NCI-H345 treated with DMSO at 0.1 percent for 48 hours (cell line): ENCODE measurements around the gene GARIN5A.

Experiments used
- DNase-seq: peaks from one replicate; lab custom pipeline; 2025; ENCODE audit not compliant: unreplicated experiment; lab: John Stamatoyannopoulos, UW

GARIN5A gene

GRCh38 chr19:50435627-50436026 is 41.0 kb downstream of the GARIN5A start:
- no peak for DNase-seq

DNA sequence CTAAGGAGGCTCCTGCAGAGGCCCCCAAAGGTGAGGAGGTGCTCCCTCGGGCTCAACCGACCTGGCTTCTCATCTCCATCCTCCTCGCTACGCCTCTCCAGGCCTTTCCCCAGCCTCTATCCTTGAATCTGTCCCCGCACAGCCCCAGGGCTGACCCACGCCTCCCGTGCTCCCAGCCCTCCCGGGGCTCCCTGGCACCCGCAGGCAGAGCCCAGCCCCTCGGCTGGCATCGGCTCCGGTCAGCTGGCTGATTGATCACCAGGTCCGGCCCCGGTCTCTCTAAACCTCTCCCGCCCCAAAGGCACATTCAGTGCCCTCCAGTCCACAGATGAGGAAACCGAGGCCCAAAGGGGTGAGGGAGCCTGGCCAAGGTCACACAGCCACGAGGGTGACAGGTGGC is 41.4 kb downstream of the GARIN5A start:
- no peak for DNase-seq

DNA sequence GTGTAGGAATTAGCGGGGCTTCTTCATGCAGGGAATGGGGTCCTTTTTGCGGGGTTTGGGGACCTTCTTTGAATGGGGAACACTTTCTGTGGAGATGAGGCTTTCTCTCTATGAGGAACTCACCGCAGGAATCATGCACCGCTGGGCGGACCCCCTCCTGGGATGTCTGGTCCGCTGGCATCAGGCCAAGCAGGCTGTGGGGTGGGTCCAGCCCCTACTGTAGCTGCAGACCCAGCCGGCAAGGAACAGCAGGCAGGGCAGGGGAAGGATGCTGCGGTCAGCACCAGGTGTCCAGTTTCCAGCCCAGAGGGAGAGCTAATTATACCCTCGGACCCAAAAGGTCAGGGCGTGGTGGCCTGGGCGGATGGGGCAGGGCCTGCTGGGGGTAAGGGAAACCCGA is 42.1 kb downstream of the GARIN5A start:
- peak; percentile 18 for DNase-seq

- DNase-seq = no peak
Observed at GRCh38 chr19:50433201-50434180, 43.2 kb downstream of the GARIN5A start.

DNA sequence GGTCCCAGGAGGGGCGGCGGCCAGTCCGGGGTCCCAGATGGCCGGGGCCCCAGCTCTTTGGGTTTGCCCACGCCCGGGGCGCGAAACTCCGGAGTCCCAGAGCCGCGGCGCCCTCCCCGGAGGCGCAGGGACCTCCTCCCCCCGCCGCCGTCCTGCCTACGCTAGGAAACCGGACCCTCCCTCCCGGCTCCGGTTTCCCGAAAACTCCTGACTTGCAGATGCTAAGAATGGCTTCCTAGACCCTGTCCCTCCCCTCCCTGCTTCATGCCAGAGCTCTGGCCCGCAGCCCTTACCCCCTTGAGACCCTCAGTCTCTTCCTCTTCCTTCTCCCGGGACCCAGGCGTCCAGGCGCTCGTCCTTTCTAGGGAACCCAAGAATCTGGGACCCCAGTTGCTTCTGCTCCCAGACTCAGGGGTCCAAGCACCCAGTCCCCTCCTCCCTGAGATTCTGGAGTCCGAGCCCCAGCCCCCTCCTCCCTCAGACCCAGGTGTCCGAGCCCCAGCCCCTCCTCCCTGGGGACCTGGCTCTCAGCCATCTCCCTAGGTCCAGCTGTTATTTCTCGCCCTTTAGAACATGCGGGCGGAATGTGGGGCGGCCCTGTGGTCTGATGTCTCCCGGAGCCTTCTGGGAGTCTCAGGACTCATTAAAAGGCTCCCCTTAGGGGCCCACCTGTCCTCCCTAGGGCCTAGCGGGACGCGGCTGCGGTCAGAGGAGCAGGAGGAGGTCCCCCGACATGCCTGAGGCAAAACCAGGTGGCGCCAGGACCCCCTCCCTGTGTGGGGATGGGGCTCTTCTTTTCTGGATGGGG is 44.2 kb downstream of the GARIN5A start, which contains the start of gene MYBPC2:
MYBPC2 (plus strand) TSS at position 672 of the 808 bp plus-strand sequence; CDS start at position 734, 62 bp downstream.
- no peak for DNase-seq

DNA sequence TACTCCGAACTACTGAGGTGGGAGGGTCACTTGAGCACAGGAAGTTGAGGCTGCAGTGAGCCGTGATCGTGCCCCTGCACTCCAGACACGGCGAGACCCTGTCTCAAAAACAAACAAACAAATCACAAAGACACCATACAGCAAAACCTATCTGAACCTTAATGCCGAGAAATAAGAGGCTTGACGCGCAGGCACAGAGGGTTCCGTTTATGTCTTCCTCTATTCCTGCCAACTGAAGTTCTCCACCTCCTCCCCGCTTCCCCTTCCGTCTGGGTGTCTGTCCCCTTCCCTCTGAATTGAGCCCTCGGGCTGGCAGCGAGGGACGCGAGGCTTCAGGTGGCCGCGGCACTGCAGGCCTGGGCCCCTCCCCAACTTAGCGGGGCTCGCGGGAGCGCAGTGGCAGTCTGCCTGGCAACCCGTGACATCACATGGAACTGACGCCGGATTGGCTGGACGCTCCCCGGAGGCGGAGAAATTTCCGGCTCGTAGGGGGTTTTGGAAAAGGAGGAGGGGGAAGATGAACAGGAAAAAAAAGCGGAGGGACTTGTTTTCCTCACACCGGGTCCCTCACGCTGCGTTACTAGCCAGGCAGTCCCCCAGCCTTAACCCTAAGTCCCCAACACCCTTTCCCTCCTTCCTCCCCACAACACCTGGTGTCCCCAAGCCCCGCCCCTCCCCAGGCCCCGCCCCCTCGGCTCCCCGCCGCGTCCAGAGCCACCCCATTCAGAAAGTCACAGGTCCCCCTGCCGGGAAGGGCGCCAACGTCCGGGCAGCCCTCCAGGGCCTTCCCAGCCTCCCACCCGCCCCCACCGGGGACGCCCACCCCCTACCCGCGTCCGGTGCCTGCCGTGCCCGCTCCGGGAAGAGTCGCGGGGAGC is 45.1 kb downstream of the GARIN5A start:
- DNase-seq = peak; percentile 59

DNA sequence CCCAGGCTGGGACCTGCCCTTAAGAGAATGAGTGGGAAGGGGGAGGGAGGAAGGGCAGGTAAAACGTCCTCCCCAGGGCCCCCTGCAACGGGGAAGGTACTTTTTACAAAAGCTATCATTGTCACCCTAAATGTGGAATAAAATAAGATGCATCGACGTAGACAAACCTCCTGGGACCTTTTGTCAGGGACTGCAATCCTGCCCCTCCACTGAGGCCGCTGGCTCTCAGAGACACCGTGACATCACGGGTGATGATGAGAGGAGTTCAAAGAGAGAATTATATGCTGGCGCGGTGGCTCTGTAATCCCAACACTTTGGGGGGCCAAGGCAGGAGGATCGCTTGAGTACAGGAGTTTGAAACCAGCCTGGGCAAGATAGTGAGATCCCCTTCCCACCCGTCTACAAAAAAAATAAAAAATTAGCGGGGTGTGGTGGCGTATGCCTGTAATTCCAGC is 45.7 kb downstream of the GARIN5A start:
- no peak for DNase-seq

DNA sequence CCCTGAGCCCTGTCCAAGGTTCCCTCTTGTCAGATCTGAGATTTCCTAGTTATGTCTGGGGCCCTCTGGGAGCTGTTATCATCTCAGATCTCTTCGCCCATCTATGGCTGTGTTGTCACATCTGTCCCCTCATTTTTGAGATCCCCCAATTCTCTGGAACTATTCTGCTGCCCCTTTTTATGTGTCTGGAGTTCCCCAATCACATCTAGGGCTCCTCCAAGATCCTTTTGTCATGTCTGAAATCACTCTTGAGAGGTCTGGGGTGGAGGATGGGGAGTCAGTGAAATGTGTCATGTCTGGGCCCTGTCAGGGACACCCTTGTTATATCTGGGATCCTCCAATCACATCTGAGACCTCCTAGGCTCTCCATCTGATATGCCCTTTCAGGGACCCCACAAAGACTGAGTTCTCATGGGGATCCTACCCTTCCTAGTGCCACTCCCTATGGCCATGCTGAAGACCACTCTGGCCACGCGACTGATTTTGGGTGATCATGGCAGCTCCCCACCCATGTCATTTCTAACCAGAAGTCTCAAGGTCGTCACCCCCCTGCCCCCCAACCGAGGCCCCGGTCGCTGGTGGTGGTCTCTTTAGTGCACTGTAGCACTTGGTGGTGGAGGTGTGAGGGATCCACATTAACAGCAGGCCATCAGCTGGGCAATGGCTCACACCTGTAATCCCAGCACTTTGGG is 47.7 kb downstream of the GARIN5A start:
- DNase-seq = no peak

DNA sequence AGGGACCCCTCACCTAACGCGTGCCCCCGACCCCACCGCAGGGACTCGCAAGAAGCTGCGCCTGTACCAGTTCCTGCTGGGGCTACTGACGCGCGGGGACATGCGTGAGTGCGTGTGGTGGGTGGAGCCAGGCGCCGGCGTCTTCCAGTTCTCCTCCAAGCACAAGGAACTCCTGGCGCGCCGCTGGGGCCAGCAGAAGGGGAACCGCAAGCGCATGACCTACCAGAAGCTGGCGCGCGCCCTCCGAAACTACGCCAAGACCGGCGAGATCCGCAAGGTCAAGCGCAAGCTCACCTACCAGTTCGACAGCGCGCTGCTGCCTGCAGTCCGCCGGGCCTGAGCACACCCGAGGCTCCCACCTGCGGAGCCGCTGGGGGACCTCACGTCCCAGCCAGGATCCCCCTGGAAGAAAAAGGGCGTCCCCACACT is 48.6 kb downstream of the GARIN5A start:
- DNase-seq = no peak

DNA sequence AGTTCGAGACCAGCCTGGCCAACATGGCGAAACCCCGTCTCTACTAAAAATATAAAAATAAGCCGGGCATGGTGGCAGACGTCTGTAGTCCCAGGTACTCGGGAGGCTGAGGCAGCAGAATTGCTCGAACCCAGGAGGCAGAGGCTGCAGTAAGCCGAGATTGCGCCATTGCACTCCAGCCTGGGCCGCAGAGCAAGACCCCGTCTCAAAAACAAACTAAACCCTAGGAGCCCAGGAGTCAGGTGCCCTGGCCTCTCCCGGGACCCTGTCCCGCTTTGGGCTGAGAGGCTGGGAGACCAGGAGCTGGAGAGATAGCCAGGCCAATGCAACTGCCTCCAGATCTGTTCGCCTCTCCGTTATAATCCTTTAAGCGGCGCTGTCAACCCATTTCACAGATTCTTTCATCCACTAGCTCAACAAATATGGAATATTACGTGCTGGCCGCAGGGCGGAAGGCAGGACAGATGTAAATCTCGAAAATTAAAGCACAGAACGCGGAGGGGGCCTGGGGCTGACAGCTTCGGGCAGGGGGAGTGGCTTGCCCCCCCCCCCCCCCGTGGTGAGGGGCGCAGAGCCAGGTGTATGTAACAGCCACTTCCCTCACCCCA is 49.2 kb downstream of the GARIN5A start:
- DNase-seq = no peak

DNA sequence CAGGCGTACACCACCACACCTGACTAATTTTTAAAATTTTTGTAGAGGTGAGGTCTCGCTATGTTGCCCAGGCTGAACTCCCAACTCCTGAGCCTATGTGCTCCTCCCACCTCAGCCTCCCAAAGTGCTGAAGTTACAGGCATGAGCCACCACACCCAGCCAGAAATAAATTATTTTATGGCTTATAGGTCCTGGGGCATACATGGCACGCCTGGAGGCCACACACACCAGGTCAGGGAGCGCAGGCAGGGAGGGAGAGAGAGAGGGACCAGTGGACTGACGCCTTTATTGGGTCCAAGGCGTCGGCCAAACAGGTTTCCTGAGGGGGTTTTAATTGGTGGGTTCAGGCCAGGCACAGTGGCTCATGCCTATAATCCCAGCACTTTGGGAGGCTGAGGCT is 51.1 kb downstream of the GARIN5A start:
- no peak for DNase-seq

GRCh38 chr19:50423279-50424113 is 53.2 kb downstream of the GARIN5A start:
- no peak for DNase-seq

DNA sequence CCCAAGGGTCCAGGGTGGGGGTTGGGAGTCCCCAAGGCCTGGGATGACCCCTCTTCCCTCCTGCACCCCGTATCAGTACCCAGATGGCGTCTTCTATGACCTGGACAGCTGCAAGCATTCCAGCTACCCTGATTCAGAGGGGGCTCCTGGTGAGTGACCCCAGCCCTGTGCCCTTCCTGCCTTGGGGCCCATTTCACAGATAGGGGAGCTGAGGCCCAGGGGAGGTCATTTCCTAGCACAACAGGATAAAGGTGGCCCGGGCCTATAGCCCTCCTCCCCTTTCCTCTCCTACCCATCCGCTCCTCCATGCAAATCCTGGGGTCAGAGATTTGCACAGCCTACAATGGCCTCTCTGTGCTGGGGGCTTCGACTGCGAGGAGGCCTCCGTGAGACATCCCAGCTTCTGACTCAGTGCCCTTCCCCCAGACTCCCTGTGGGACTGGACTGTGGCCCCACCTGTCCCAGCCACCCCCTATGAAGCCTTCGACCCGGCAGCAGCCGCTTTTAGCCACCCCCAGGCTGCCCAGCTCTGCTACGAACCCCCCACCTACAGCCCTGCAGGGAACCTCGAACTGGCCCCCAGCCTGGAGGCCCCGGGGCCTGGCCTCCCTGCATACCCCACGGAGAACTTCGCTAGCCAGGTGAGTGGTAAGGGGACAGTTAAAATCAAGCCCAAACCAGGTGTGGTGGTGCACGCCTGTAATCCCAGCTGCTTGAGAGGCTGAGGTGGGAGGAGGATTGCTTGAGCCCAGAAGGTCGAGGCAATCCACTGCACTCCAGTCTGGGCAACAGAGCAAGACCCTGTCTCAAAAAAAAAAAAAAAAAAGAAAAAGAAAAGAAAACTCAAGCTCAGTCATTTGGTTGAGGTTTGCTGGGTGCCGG is 54.0 kb downstream of the GARIN5A start:
- DNase-seq = no peak

GRCh38 chr19:50420808-50421207 is 55.8 kb downstream of the GARIN5A start:
- no peak for DNase-seq

GRCh38 chr19:50420127-50420526 is 56.5 kb downstream of the GARIN5A start:
- DNase-seq = no peak

DNA sequence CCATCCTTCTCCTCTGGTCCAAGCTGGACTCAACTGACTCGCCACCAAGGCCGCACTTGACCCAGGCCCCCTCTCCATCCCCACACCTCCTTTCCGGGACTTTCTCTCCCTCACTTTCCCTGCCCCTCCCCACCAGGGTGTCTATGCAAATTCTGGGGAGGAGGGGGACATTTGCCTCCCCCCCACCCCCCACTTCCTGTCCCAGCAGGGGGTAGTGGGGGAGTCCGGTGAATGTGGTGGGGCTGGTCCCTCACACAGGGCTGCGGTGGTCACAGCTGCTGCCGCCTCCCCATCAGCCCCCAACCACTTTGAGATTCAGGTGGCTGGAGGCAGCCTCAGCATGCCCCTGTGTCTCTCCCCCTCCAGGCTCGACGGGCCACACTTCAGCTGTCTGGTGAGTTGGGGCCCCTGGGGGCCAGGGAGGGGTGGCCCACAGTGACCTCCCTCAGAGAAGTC is 57.0 kb downstream of the GARIN5A start:
- DNase-seq = no peak

DNA sequence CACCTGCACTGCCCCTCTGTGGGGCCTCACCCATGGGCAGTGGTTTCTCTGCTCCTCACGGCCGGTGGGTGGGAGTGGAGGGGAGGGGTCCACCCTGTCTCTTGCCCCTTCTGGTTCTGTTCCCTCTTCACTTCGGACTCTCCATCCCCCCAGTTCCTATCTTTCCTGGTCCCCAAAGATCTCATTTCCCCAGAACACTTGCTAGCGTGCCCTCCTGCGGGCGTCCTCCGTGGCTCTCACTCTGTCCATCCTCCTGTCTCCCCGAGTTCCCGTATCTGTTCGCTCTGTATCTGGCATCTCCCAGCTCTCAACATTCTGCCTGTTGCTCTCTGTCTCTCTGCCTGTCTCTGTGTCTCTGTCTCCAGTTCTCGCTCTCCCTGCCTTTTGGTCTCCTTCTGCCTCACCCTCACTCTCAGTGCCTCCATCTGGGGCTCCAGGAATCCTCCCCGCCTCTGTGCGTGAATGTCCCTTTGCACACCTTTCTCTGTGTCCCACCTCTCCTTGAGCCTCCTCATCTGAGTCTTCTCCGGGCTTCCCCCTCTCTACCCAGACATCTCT is 57.5 kb downstream of the GARIN5A start:
- DNase-seq = no peak
